HG03442 (cell line): Measurements from ENCODE around the gene RAE1.
"Not testable (repeated sequence)": the region's sequence is repeated elsewhere in the genome, so short reads cannot be mapped to it uniquely, and the experiment has no call there.

Experiments used
- ATAC-seq: cut with Tn5 transposase; IDR thresholded peaks from one replicate; pipeline ENCODE4 v1.9.1; 2021; ENCODE audit warnings: mild to moderate bottlenecking, moderate library complexity; ENCODE audit not compliant: unreplicated experiment

RAE1 gene

DNA sequence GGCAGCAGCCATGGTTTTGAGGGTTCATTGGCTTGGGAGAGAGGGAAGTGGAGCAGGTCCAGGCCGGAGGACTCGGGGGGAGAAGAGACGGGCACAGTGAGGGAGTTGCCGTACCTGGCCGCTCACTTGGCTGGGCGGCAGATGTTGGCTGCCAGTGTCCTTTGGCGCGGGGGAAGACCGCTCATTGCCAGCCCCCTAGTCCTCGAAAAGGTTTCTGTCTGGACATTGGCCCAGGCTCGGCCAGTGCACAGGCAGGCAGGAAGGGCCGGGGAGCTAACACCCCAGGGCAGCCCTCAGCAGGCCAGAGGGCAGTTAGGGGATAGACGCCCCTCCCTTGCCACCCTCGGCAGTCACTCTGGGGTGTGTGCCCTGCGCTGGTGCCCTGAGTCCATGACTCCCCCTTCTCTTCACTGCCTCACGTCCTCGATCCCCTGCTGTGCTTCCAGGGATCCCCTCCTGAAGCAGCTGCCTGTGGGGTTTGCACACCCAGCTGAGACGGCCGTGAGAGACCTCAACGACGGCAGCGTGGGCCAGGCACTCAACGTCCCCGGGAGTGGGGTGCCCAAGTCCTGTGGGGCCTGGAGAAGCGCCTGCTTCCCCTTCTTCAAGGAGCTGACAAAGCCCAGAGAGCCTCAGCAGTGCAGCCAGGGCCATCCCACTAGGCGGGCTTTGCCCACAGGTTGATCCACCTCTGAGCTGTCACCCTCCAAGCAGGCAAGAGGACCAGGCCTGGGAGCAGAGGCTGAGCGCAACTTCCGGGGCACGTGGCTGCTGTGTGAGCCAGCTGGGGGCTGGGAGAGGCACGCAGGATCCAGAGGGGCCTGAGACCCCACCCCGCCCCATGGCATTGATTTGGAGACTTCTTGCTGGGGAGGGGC lies 60.6 kb downstream of the RAE1 start:
- no peak for ATAC-seq

- no peak for ATAC-seq
These were observed 61.4 kb downstream of the RAE1 start for GRCh38 chr20:57412347-57413029.

GRCh38 chr20:57413986-57414385 lies 62.9 kb downstream of the RAE1 start:
- no peak for ATAC-seq

DNA sequence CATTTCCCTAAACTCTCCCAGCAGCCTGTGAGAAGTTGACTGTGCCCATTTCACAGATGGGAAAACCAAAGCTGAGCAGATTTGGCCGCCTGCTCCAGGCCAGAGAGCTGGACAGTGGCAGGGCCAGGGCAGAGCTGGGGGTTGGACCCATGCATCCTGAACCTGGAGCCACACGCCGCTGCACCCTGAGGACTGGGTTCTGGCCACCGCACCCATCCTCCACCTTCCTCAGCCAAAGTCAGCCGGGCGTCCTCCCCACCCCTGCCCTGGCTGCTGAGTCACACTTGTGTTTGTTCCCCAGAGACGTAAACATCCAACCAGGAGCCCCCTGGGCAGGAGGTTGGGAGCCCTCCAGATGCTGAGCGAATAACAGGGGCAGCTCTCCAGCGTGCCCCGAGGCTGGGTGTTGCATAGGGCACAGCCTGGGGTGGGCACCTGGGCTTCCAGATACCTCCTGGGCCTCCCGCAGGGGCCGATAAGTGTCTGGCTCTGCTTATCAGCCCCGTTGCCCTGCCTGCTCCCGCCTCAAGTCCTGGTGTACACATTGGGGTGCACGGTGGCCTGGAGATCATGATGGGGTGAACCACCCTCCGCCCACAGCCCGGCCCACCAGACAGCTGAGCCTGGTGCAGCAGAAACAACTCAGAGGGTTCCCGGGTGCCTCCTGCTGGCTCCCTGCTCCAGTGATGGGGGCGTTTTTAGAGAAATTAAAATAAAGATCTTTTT lies 64.0 kb downstream of the RAE1 start:
- ATAC-seq, result no peak

- ATAC-seq, result no peak
These were observed 64.7 kb downstream of the RAE1 start for GRCh38 chr20:57415771-57416170.

DNA sequence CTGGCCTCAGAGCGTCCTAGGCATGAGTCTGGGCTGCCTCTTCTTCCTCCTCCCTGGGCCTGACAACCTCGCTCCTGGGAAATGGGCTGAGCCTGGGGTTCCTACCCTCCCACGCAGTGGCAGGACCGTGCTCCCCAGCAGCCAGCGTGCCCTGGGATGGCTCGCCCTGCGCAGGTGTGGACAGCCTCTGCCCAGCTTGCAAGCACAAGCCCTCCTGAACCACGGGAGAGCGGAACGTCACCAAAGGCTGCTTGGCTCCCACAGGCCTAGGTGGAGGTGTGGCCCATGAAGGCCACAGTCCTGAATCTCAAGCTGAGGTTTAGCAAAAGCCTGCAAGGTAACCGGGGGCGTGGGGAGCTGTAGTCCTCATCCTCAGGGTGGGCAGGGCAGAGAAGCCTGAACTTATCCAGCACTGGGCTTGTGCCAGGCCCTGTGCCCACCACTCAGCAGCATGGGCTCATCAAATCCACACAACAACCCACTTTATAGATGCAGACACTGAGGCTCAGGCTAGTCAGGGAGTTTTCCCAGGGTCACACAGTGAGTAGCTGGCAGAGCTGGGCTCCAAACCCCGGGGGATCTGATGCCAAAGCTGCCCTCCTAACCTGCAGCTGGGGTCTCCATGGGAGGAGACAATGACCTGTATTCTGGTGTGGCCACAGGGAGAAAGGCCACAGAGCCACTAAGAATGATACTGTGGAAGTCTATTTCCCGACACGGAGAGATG lies 65.4 kb downstream of the RAE1 start:
- no peak for ATAC-seq

- no peak for ATAC-seq
These were observed 66.1 kb downstream of the RAE1 start for GRCh38 chr20:57417051-57417689.

DNA sequence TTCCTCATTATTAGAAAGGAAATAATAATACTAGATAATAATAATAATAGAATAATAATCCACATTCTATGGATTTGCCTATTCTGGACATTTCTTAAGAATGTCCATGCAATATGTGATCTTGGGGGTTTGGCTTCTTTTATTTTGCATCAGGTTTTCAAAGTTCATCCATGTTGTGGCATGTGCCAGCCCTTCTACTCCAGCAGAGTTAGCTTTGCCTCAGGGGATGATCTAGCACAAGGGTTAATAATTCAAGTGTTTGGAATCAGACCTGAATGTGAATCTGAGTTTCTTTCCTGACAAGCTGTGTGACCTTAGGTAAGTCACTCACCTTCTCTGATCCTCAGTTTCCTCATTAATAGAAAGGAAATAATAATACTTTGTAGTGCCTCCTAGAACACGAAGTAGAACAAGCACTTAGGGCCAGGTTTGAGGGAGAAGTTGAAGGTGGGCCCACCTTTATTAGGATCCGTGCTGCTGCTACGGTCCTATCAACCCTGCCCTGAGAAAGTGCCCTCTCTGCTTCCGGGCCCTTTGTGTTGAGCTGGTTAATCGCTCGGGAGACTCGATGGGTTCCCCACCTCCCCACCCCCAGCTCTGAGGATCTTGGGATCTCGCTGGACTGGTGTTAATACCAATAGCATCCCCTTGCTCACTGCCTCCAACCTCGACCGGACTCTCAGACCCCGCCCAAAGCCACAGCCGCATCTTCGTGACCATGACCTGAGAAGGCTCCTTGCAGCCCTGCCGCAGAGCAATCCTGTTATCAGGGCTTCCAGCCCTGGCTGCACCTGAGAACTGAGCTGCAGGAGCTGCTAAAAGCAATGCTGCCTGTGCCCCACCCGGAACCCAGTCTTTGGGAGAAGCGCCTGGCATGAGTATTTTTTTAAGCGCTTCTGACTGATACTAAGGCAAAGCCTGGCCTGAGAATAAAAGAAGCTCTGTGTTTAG lies 67.0 kb downstream of the RAE1 start:
- no peak for ATAC-seq

DNA sequence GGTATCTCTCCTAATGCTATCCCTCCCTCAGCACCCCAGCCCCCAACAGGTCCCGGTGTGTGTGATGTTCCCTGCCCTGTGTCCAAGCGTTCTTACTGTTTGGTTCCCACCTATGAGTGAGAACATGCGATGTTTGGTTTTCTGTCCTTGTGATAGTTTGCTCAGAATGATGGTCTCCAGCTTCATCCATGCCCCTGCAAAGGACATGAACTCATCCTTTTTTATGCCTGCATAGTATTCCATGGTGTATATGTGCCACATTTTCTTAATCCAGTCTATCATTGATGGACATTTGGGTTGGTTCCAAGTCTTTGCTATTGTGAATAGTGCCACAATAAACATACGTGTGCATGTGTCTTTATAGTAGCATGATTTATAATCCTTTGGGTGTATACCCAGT lies 68.4 kb downstream of the RAE1 start:
- not testable (repeated sequence) for ATAC-seq

GRCh38 chr20:57420571-57421252 lies 69.7 kb downstream of the RAE1 start:
- ATAC-seq, result no peak

GRCh38 chr20:57421253-57422220 lies 70.5 kb downstream of the RAE1 start:
- ATAC-seq, result no peak

DNA sequence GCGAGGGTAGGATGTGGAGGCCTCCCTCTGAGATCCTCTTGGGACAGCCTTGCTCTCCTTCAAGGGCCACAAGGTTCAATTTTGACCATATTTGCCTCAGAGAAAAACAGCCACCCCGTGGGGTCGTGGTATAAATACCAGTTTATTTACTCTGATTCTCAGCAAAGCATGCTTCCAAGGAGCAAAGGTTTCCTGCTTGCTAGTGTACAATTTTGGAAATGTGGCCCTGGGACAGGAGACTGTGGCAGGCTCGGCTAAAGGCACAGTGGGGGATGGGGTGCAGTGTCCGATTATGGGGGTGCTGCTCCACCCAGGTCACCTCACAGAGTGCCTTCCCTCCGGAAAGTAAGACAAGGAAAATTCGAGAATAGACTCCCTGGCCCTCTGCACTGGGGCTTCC lies 71.2 kb downstream of the RAE1 start:
- ATAC-seq, result no peak

GRCh38 chr20:57425150-57426013 lies 74.3 kb downstream of the RAE1 start:
- no peak for ATAC-seq

DNA sequence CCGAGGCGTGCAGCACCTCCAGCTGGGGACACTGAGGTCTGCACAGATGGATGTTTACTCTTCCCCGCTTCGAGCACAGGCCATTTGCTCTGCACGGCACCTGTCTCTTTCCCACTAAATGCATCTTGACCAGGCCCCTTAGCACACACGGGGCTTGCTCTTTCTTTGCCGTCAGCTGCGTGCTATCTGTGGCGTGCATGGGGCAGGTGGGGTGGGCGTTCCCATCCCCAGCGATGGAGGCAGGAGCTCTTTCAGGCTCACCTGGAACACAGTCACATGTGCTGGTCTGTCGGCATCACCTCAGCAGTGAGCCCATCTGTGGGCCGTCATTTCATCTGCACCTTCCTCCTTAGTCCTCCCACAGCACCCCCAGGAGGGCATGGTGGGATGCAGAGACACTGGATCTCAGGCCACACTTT lies 75.2 kb downstream of the RAE1 start:
- ATAC-seq, result no peak

GRCh38 chr20:57426831-57427230 lies 75.8 kb downstream of the RAE1 start:
- no peak for ATAC-seq

GRCh38 chr20:57428324-57429158 lies 77.5 kb downstream of the RAE1 start:
- ATAC-seq, result no peak
